ENCODE results near the gene RGS3.
"Not testable (repeated sequence)": the region's sequence is repeated elsewhere in the genome, so short reads cannot be mapped to it uniquely, and the experiment has no call there.

Gene RGS3

DNA sequence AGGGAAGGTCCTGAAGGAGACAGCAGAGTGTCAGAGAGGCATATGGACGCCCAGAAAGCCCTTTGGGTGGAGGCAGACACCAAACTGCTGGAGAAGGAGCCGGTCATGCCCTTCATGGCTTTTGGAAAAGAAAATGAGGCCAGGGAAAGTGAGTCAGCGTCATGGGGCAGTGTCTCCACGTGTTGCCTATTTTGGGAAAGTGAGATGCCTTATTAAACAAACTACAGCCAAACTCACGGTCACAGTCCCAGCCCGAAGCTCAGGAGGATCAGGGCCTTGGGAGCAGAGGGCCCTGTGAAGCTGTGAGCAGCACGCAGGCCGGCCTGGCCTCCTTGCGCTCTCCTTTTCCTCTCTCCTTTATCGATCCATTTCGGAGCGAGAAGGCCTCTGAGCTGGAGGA lies 25.0 kb downstream of the RGS3 start:
- no peak for DNase-seq (ENCODE audit: low spot score)

DNA sequence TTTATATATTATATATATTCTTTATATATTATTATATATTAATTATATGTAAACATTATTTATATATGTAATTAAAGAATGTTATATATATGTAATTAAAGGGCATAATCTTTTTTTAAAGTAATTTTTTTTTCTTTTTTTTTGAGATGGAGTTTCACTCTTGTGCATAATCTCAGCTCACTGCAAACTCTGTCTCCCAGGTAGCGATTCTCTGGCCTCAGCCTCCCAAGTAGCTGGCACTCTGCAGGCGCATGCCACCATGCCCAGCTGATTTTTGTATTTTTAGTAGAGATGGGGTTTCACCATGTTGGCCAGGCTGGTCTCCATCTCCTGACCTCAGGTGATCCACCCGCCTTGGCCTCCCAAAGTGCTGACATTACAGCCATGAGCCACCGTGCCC lies 27.6 kb downstream of the RGS3 start:
- DNase-seq (ENCODE audit: low spot score): not testable (repeated sequence)

DNA sequence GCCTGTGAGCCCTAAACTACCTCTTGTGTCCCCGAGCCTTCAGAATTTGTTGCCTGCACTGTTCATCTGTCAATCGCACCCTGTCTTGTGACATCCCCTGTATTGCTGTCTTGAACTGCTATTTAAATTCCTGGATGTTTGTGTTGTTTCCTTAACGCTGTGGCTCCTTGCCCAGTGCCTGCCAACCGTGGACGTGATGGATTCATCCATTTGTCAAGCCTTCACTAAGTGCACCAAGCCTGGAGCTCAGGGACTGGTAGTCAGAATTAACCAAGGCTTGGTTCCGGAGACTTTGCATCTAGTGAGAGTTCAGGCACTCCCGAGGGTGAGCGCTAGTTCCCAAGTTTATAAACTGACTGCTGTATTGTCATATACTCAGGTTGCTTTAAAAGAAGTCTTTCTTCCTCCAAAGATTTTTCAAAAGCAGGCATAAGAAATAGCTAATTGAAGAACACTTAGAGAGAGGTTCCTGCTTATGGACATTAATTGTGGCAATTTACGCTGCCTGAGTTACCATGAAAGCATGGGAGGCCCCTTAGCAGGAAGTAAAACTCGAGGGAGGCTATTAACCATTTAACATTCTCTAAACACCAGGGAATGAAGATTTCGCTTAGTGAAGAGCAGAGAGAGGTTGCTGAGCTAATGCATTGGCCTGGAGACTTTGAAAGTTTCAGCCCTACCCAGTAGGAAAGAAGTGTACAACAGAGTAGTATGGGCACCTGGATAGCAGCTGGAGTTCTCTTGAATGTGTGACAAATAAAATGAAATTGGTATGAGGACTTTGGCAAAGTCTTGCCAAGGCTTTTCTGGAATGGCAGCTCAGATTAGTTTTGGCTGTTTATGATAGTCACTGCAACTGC lies 29.0 kb downstream of the RGS3 start:
- no peak for DNase-seq (ENCODE audit: low spot score)

DNA sequence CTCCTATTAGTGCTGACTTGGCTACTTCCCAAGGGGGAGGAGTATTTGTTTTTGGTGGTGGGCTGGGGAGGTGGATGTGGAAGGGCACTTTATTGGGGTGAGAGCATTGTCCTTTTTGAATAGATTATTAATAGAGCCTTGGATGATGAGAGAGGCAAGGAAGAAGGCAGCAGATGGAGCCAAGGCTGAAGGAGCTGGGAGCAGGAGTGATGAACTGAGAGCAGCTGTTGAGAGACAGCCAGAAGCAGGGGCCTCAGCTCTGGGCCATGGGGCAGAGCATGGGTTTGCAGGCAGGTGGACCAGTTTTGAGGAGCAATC lies 29.6 kb downstream of the RGS3 start:
- no peak for DNase-seq (ENCODE audit: low spot score)

DNA sequence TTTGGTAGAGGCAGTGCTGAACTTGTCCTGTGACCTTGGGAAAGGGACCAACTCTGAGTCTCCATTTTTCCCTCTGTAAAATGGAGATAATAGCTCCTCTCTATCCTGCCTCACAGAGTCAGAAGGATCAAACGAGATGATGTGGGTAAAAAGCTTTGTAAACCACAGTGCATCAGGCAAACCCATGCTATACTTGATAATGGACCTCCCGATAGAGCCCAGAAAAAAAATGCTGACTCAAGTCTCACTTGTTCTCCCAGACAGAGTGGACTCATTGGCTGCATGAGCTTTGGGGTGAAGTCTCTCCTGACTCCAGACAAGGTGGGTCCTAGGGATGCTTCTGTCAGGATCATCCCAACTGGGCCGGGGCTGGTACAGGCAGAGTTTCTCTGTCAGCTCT lies 32.0 kb downstream of the RGS3 start:
- no peak for DNase-seq (ENCODE audit: low spot score)

DNA sequence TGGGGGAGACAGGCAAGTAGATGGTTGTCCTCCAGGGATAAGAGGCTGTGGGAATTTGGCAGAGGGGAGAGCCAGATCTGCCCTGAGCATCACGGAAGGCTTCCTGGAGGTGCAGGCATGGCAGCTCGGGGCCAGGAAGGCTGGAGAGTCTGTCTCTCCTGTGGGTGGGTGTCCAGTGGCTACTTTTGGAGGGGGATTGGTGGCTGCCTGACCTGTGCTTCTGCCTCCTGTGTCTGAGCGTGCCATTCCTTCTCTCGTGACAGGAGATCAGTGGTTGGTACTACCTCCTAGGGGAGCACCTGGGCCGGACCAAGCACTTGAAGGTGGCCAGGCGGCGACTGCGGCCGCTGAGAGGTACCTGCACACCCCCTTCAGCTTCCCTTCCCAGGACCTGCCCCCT lies 33.5 kb downstream of the RGS3 start:
- DNase-seq (ENCODE audit: low spot score): no peak

DNA sequence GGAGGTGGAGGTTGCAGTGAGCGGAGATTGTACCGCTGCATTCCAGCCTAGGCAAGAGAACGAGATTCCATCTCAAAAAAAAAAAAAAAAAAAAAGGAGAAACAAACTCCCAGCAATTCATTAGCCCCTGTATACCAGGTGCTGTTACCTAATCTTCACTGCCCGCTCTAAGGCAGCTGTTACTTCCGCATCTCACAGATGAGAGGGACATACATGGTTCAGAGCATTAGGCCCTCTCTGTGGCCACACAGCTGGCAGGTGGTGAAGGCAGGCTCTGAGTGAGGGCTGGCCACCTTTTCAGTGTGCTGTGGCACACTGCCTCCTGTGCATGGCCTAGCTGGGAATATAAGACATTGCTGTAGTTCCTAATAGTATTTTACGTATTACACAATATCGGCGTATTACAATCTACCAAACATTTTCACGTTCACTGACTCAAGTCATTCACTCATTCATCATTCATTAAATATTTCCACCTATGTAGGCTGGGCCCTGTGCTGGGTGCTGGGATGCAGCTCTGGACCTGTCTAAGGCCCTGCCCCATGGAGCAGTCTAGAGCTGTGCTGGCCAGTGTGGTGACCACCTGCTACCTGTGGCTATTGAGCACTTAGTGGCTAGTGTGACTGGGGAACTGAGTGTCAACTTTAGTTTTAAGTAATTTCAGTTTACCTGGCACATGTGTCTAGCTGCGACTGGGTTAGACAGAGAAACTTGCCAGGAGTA lies 35.8 kb downstream of the RGS3 start:
- DNase-seq (ENCODE audit: low spot score): no peak

DNA sequence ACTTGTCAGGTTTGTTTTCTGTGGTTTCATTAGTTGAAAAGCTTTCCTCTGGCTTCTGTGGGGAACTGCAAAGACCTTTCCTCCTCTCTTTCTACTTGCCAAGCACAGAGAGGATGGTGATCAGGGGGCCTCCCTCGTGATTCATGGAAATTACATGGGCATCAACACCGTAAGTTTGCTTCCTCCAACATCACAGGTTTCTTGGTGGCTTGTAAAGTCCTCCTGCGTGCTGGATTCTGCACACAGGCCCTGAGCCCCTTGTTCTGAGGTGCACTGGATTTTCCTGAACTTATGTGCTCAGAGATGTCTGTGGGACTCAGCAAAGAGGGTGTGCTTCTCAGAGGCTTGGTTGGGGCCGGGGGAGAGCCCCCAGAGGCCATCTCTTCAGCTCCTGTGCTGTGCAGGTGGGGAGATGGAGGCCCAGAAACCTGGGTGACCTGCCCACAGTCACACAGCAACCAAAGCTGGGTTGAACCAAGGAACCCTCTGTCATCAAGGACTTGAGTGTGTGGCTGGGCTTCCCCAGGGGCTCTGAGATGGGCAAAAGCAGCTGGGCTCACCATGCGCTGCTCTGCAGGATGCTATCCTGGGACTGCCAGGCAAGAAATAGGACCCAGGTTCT lies 36.5 kb downstream of the RGS3 start:
- no peak for DNase-seq (ENCODE audit: low spot score)

DNA sequence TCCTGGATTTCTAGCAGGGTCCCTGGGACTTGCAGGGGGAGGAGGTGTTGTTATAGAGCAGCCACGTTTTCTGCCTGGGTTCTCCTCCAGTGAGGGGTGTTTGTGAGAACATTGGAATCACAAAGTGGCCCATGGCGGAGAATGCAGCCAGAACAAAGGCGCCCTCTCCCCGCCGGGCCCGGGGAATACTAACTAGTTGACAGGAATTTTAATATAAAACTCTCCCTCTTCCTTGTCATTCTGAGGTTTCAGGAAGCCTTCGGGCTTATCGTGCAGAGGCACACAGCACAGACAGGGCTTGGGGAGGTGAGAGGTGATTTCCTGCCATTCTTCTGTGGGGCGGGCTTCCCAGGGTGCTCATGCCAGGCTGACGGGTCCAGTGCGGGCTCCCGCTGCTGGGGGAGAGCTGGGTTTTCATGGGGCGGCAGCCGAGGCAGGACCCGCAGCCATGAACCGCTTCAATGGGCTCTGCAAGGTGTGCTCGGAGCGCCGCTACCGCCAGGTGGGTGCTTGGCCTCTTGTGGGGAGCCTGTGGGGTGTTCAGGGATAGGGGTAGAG lies 37.7 kb downstream of the RGS3 start:
- DNase-seq (ENCODE audit: low spot score): no peak

DNA sequence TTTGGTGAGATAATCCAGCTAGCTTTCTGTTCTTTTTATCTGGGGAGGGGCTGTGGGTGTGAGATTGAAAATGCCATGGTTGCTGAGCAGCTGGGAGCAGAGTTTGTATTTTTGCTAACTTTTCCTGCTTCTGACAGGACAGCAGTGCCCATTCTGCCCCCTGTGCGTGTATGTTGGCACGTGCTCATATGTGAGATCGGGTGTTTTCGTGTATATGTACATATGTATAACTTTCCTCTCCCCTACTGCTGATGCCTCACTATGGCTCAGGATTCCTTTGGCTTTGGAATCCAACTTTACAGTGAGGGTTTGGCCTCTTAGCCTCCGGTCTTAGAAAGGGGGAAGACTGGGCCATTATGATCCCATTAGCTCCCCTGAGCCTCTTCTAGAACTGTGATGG lies 38.3 kb downstream of the RGS3 start:
- DNase-seq (ENCODE audit: low spot score): no peak

DNA sequence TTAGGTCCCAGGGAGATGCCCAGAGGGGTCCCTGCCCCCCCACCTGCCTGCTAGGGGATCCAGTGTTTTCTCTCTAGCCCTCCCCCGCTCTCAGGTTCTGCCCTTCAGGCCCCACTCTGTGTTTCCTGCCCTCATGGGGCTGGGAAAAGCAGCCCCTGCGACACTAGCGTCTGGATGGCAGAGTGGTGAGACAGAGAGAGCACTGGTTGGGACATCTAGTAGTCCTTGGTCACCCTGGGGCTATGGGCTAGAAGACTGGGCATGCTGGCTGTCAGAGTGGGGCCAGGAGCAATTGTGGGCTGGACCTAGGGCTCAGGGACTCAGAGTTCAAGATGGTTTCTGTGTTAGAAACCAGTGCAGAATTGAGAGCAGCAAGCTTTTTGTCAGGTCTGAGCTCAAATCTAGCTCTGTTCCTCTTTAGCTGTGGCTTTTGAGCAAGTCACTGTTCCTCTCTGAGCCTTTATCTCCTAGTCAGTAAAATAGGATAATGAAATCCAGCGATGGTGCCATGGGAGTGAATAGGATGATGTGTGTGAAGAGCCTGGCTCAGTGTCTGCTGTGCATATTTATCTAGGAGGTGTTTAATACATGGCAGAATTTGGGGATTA lies 39.0 kb downstream of the RGS3 start:
- DNase-seq (ENCODE audit: low spot score): no peak

DNA sequence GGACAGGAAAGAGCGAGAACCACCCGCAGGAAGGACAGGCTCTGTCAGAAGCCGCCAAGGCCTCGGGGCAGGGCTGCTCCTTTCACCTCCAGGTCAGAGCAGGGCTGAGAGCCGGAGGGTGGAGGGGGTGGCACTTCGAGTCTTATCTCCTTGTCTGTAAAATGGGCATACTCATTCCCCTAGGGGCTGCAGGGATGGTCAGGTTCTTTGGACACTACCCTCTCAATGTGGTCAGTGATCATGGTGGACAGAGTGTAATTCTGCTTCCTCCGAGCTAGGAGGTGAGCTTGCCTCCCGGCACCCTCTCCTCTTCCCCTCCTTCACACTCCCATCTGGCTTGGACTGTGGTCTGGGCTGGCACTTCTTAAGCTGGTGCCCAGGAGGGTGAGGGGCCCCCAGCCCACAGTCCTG lies 39.6 kb downstream of the RGS3 start:
- no peak for DNase-seq (ENCODE audit: low spot score)

DNA sequence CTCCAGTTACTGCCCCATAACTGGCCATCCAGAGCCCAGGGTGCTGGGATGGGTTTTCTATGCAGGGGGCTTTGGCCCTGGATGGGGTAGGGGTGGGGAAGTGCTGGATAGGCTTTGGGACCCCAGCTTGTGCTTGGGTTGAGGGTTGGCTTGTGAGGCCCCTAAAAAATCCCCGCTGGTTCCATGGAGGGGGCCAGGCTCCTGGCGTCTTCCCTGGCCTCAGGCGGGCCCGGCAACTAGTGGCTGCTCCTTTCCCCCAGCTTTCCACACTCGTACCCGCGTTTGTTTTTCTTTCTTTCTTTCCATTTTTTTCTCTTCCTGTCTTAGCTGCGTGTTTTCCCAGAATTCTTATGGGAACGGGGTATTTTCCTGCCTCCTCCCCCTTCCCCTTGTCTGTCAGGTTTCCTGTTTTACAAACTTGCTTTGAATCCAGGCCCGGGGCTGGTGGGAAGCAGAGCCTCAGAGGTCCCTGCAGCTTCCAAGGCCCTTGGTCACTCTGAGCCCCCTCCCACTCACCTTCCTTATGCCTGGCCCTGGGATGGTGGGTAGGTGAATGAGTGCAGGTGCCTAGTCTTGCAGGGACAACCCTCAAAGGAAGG lies 40.2 kb downstream of the RGS3 start:
- DNase-seq (ENCODE audit: low spot score): no peak

DNA sequence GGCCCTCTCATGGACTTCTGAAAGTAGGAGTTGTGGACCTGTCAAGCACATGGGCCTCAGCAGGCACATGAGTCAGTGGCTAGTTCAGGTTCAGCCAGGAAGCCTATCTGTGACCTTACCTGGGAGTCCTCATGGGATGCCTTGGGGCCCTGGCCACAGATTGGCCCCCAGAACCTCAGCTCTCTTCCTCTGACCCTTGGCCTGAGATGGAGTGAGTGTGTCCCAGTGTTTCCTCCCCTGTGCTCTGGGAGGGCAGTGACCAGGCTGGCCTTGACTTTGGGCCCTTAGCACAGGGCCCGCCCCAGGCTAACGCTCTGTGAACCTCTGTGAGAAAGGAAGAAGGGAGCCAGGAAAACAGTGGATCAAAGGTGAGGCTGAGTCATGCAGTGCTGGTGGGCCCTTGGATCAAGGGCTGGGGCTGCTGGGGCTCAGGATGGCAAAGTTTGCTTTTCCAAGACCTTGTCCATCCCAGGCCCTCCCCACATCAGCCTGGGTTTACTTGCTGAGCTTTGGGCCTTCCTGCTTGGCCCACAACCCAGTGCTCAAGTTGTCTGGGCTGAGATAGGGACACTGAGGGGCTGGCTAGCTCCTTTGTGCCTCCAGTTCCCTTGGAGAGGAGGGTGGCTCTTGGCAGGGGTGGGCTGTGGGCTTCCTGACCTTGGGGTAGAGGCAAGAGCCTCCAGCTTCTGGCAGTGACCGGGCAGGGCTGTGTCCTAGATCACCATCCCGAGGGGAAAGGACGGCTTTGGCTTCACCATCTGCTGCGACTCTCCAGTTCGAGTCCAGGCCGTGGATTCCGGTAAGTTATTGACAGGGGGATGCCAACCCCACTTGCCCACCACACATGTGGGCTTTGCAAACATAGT lies 41.4 kb downstream of the RGS3 start:
- DNase-seq (ENCODE audit: low spot score): no peak

DNA sequence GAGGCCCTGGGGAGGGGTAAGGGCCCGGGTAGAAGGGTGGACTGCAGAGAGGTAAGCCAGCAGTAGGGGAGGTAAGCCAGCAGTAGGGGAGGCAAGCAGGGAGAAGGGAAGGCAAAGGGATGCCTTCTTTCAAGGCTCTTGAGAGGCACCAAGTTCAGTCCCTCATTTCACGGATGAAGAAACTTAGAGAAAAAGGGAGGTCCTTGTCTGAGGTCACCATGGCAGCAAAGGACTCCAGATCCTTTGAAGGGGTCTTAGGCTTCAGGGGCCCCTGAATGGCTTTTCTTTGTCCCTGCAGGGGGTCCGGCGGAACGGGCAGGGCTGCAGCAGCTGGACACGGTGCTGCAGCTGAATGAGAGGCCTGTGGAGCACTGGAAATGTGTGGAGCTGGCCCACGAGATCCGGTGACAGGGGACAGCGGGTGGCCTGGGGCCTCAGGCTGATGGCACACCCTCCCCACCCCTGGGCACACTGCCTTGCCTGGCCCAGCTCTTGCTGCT lies 42.6 kb downstream of the RGS3 start:
- no peak for DNase-seq (ENCODE audit: low spot score)

DNA sequence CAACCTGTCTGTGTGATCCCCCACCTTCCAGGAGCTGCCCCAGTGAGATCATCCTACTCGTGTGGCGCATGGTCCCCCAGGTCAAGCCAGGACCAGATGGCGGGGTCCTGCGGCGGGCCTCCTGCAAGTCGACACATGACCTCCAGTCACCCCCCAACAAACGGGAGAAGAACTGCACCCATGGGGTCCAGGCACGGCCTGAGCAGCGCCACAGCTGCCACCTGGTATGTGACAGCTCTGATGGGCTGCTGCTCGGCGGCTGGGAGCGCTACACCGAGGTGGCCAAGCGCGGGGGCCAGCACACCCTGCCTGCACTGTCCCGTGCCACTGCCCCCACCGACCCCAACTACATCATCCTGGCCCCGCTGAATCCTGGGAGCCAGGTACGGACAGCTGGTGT lies 43.7 kb downstream of the RGS3 start:
- DNase-seq (ENCODE audit: low spot score): no peak

DNA sequence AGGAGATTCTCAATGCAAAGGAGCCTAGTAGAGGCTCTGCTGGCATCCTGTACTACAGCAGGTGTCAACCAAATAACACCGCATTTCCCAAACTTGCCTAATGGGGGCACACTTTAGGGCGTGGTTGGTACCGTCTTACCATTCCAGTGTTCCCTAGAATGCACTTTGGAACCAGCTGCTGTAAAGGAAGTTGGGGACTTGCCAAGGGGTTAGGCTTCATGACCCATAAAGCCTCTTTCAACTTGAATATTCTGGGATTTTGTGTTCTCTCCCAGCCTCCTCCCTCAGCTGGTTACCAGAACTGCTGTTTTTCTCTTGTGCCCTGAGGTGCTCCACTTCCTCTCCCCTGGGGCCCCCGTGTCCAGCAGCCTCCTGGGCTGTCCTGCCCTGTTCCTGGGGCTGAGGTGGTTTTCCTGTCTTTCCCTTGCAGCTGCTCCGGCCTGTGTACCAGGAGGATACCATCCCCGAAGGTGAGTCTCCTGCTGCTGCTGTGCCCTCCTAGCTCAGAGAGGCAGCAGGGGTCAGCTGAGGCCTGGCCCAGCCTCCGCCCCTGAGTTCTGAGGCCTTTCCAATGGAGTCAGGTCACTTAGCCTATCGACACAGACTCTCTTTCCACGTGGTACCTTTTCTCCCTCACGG lies 44.7 kb downstream of the RGS3 start:
- DNase-seq (ENCODE audit: low spot score): peak; percentile 13

DNA sequence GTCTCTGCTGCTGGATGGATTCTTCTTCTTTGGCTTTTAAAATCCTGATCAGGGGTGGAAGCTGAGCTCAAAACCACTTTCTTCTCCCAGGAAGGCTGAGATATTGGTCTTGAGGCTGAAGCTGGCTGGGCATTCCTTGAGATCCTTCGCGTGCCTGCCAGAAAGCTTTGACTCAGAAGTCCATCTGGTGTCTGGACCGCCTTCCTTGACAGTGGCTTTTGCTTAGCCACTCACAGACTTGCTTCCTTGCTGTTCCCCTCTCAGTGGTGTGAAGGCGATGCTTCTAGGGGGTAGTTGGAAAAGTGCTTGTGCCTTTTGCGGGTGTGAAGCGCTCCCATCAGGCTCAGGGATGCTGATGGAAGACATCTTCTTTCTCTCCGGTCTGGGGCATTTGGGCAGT lies 45.9 kb downstream of the RGS3 start:
- DNase-seq (ENCODE audit: low spot score): no peak

DNA sequence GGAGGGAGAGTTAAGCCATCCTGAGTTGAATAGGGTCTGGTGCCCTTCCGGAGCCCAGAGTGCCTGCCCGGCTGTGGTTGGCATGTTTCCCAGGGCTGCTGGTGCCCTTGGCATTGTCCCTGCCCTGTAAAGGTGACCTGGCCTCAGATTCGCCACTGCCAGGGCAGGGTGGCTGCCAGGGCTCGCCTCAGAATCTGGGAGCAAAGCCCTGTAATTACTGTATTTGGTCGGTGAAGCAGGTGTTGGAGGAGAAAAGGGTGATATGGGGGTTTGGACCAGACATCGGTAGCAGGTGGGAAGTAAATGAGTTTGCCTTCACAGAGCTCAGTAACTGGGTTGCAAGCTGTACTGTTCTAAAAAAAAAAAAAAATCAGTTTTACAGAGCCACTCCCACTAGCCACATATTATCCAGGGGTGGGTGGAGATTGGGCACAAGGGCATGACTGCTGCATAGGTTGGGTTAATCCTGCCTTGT lies 47.6 kb downstream of the RGS3 start:
- DNase-seq (ENCODE audit: low spot score): no peak

All from SW480 (cell line).